ENCODE results near the gene DIAPH2.
"Not testable (repeated sequence)": the region's sequence is repeated elsewhere in the genome, so short reads cannot be mapped to it uniquely, and the experiment has no call there.

DIAPH2 gene

GRCh38 chrX:97367125-97367524, 682.5 kb downstream of the DIAPH2 start:
- DNase-seq (ENCODE audit: low read depth in 3 of 3, low spot score in 1 of 3): no peak

GRCh38 chrX:97369947-97370346, 685.3 kb downstream of the DIAPH2 start:
- no peak for DNase-seq (ENCODE audit: low read depth in 3 of 3, low spot score in 1 of 3)

GRCh38 chrX:97372001-97372766, 687.5 kb downstream of the DIAPH2 start:
- no peak for DNase-seq (ENCODE audit: low read depth in 3 of 3, low spot score in 1 of 3)

DNA sequence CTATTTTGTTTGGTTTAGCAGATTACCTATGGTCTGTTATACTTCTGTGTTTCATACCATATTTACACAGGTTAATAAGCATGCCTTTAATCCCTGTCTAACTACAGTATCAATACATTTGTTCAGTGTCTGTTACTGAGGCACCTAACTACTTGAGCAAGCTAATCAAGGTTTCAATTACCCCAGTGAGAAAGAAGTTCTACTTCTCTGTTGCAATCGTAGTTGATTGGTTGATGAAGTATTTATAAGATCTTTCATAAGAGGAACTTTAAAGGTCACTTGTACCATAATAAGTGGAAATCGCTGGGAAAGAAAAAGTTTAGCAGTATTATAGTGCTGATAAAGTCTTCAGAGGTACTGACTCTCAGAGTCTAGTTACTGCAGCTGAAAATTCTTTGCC, 689.6 kb downstream of the DIAPH2 start:
- no peak for DNase-seq (ENCODE audit: low read depth in 3 of 3, low spot score in 1 of 3)

- DNase-seq (ENCODE audit: low read depth in 3 of 3, low spot score in 1 of 3): no peak
Measured at GRCh38 chrX:97380200-97380599, 695.6 kb downstream of the DIAPH2 start.

GRCh38 chrX:97384685-97385084, 700.0 kb downstream of the DIAPH2 start:
- DNase-seq (ENCODE audit: low read depth in 3 of 3, low spot score in 1 of 3): no peak

DNA sequence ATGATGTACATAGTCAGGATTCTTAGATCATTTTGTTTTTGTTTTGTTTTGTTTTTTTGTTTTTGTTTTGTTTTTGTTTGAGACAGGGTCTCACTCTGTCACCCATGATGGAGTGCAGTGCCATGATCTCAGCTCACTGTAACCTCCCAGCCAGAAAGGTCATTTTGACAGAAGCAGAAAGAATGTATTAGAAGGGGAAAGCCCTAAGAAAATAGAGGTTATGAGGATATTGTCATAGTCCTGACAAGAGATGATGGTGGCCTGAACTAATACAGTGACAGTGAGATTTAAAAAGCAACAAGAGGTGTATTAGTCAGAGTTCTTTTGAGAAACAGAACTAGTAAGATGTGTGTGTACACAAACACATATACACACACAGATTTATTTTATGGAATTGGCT, 702.4 kb downstream of the DIAPH2 start:
- no peak for DNase-seq (ENCODE audit: low read depth in 3 of 3, low spot score in 1 of 3)

DNA sequence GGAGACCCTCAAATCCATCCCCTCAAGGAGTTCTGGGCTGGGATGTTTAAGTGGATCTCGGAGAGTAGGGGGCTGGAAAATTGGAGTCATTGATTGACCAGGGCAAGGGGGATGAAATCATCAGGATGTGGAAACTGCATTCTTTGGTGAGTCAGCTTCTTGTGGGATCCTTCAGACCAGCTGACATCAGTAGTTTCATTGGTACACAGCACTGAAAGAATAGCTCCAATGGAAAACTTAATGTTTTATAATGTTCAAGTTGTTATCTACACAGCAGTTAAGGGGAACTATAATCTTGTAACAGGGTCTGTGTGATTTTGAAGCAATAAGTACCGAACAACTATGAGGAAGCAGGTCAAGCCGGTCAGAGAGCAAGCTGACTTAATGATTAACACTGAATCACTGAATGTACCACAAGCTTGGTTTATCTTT, 705.1 kb downstream of the DIAPH2 start:
- no peak for DNase-seq (ENCODE audit: low read depth in 3 of 3, low spot score in 1 of 3)

GRCh38 chrX:97397371-97397770, 712.7 kb downstream of the DIAPH2 start:
- no peak for DNase-seq (ENCODE audit: low read depth in 3 of 3, low spot score in 1 of 3)

DNA sequence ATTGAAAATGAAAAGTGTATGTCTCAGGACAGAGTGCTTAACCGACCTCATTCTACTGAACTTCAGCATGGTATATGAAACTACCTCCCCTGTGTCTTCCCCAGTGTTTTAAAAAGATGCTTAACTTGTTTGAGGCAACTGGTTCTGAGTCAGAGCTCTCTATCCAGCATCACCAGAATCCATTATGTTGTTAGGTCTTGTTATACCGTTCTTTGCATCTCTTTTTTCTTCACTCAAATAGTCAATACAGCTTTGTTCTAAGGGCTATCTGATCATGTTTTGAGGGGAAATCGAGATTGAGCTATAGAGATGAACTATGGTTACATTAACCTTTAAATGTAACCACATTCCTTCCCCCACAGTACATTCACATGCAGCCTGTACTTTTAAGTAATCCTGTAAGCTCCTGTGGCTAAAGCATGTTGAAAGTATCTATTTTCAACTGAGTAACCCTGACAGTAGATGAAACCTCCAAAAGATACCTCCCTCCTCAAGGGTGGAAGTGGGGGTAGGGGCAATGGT, 713.4 kb downstream of the DIAPH2 start:
- DNase-seq (ENCODE audit: low read depth in 3 of 3, low spot score in 1 of 3): no peak

- DNase-seq (ENCODE audit: low read depth in 3 of 3, low spot score in 1 of 3): no peak
Measured at GRCh38 chrX:97399400-97399799, 714.8 kb downstream of the DIAPH2 start.

DNA sequence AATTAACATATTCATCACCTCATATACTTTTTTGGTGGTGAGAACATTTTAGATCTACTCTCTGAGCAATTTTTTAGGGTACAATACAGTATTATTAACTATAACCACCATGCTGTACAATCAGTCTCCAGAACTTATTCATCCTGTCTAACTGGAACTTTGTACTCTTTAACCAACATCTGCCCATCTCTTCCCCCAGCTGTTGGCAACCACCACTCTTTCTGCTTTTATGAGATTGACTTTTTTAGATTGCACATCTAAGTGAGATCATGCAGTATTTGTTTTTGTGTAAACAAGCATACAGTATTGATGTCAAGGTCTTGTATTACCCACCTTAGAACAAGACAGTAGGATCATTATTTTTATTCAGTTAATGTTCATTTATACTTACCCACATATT, 715.9 kb downstream of the DIAPH2 start:
- DNase-seq (ENCODE audit: low read depth in 3 of 3, low spot score in 1 of 3): no peak

GRCh38 chrX:97401154-97401553, 716.5 kb downstream of the DIAPH2 start:
- no peak for DNase-seq (ENCODE audit: low read depth in 3 of 3, low spot score in 1 of 3)

GRCh38 chrX:97401586-97402136, 717.0 kb downstream of the DIAPH2 start:
- DNase-seq (ENCODE audit: low read depth in 3 of 3, low spot score in 1 of 3): no peak

- DNase-seq (ENCODE audit: low read depth in 3 of 3, low spot score in 1 of 3): no peak
Measured at GRCh38 chrX:97402333-97402732, 717.7 kb downstream of the DIAPH2 start.

GRCh38 chrX:97402903-97403302, 718.3 kb downstream of the DIAPH2 start:
- DNase-seq (ENCODE audit: low read depth in 3 of 3, low spot score in 1 of 3): no peak

- no peak for DNase-seq (ENCODE audit: low read depth in 3 of 3, low spot score in 1 of 3)
Measured at GRCh38 chrX:97405031-97405660, 720.5 kb downstream of the DIAPH2 start.

DNA sequence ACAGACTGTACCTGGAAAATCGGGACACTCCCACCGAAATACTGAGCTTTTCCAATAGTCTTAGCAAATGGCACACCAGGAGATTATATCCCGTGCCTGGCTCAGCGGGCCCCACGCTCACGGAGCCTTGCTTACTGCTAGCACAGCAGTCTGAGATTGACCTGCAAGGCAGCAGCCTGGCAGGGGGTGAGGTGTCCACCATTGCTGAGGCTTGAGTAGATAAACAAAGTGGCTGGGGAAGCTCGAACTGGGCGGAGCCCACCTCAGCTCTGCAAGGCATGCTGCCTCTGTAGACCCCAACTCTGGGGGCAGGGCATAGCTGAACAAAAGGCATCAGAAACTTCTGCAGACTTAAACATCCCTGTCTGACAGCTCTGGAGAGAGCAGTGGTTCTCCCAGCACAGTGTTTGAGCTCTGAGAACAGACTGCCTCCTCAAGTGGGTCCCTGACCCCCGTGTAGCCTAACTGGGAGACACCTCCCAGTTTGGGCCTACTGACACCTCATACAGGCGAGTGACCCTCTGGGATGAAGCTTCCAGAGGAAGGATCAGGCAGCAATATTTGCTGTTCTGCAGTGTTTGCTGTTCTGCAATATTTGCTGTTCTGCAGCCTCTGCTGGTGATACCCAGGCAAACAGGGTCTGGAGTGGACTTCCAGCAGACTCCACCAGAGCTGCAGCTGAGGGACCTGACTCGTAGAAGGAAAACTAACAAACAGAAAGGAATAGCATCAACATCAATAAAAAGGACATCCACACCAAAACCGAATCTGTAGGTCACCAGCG, 725.2 kb downstream of the DIAPH2 start:
- DNase-seq (ENCODE audit: low read depth in 3 of 3, low spot score in 1 of 3): not testable (repeated sequence)

DNA sequence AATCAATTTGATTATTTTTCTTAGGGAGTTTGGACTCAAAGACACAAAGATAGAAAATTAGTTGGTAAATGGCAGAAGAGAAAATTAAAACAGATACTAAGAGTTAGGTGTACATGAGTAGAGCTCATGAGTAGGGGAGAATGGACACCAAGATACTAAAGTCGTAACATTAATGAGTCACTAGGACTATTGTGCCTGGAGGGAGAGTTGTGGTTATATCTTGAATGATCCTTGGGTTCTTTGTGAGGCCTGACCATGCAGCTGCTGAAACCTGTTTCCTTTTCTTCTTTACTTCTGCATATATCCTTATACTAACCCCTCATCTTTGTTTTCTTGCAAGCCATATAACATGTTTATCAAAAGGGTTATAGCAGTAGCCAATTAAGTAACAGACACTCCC, 731.8 kb downstream of the DIAPH2 start:
- DNase-seq (ENCODE audit: low read depth in 3 of 3, low spot score in 1 of 3): no peak

GRCh38 chrX:97429101-97429500, 744.5 kb downstream of the DIAPH2 start:
- no peak for DNase-seq (ENCODE audit: low read depth in 3 of 3, low spot score in 1 of 3)

DNA sequence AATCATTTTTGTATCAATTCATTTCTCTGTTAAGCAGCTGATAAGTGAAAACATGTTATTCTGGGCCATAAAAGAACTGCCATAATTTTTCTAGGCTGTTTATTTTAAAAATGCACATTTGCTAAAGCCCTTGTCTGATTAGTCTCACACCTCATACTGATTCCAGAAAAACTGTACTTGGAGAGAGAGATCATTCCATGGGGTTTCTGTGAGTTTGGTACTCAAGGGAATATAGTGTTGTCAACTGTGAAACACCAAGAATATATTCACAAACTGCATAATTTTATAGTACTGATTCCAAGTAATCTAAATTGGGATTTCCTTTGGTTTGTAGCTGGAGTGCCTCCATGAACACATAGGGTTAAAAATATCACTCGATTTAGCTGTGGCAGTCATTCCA, 746.6 kb downstream of the DIAPH2 start:
- no peak for DNase-seq (ENCODE audit: low read depth in 3 of 3, low spot score in 1 of 3)

Data from stimulated activated CD4-positive, alpha-beta T cell treated with anti-CD3 and anti-CD28 coated beads, TNF-alpha, amount 100 ng/mL, for 1 hour (primary cell).